DOHH2 (cell line): Measurements from ENCODE around the gene KLK14.

Experiments used
- EZH2phosphoT487 ChIP-seq: fragments of 200-600 bp; sonication (generic); IDR thresholded peaks from 2 replicates; pipeline ENCODE4 v1.6.1; 2017; ENCODE audit warnings: borderline replicate concordance, mild to moderate bottlenecking, antibody characterized with exemption, low read length, moderate library complexity, mixed read lengths
- TF ChIP-seq, protein P1 (sequence below): fragments of 200-600 bp; sonication (generic); IDR thresholded peaks from one replicate; pipeline ENCODE4 v1.5.1; 2014; ENCODE audit warnings: antibody characterized with exemption, mild to moderate bottlenecking, low read depth, low read length; ENCODE audit not compliant: poor library complexity, severe bottlenecking

DNA sequence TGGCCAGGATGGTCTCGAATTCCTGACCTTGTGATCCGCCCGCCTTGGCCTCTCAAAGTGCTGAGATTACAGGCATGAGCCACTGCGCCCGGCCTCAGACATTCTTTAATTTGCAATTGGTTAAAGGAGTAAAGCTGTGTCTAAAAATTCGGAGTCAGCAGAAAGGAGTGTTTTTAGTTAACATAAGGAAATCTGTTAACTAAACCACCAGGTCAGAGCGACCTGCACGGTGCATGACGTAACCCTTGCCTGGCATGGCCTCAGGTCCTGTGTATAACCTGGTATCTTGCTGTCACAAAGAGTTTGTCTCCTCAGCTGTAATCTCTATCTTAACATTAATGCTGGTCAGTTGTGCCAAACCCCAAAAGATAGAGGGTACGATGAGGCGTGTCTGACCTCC, 38.4 kb downstream of the KLK14 start:
- TF ChIP-seq, protein P1, sequence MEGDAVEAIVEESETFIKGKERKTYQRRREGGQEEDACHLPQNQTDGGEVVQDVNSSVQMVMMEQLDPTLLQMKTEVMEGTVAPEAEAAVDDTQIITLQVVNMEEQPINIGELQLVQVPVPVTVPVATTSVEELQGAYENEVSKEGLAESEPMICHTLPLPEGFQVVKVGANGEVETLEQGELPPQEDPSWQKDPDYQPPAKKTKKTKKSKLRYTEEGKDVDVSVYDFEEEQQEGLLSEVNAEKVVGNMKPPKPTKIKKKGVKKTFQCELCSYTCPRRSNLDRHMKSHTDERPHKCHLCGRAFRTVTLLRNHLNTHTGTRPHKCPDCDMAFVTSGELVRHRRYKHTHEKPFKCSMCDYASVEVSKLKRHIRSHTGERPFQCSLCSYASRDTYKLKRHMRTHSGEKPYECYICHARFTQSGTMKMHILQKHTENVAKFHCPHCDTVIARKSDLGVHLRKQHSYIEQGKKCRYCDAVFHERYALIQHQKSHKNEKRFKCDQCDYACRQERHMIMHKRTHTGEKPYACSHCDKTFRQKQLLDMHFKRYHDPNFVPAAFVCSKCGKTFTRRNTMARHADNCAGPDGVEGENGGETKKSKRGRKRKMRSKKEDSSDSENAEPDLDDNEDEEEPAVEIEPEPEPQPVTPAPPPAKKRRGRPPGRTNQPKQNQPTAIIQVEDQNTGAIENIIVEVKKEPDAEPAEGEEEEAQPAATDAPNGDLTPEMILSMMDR, result no peak
- no peak for TF ChIP-seq EZH2phosphoT487
